Right ventricle myocardium superior (tissue), 1 donor: ENCODE measurements around the gene SLC22A5. TPM values are rescaled to one million over a fixed set of nuclear protein-coding genes. Genes with fewer than 3 reads are reported as not detected.

Experiments
- ATAC-seq: fragments of 200-7000 bp; cut with Tn5 transposase; one replicate; pipeline ENCODE4 v1.9.1; 2020; ENCODE audit warnings: mild to moderate bottlenecking; ENCODE audit not compliant: poor library complexity
- DNase-seq: peaks from one replicate; pipeline ENCODE4 v3.0.0-alpha.2; 2020
- intact Hi-C: fragments of 100-400 bp; cut with DNase I; formaldehyde crosslinking; loops from one replicate; pipeline ENCODE4 v1.11.2; 2022
- total RNA-seq: library from RNA; stranded (reverse); fragmentation: NEBNext Ultra II Directional; extraction: Animal tissue kit (Norgen Biotek cat#: 25700); gene quantifications from one replicate; pipeline ENCODE4 v1.2.1, GENCODE V29; 2021
- donor health status: DM: no; HTN: yes; CAD: no; lungs with severe emphysema.

The SLC22A5 gene
- total RNA-seq, 1 donor from 2014 or later, result 22.7 TPM

GRCh38 chr5:132383261-132383660, 13.8 kb downstream of the SLC22A5 start:
- no peak for ATAC-seq
- intact Hi-C loops, result loop anchor here (10.0 kb wide), 1 partner anchor 432 kb away; the partner anchor contains the start of gene SOWAHA
- DNase-seq, result no peak

GRCh38 chr5:132383984-132384383, 14.5 kb downstream of the SLC22A5 start:
- intact Hi-C loops, result loop anchor here (10.0 kb wide), 1 partner anchor 431 kb away; the partner anchor contains the start of gene SOWAHA
- ATAC-seq, result no peak

GRCh38 chr5:132384506-132385050, 15.1 kb downstream of the SLC22A5 start:
- ATAC-seq, result peak; percentile 5
- DNase-seq, result no peak
- intact Hi-C loops, result loop anchor here (10.0 kb wide), 1 partner anchor 430 kb away; the partner anchor contains the start of gene SOWAHA

More at GRCh38 chr5:132383984-132384383, 14.5 kb downstream of the SLC22A5 start:
- DNase-seq, result no peak

DNA sequence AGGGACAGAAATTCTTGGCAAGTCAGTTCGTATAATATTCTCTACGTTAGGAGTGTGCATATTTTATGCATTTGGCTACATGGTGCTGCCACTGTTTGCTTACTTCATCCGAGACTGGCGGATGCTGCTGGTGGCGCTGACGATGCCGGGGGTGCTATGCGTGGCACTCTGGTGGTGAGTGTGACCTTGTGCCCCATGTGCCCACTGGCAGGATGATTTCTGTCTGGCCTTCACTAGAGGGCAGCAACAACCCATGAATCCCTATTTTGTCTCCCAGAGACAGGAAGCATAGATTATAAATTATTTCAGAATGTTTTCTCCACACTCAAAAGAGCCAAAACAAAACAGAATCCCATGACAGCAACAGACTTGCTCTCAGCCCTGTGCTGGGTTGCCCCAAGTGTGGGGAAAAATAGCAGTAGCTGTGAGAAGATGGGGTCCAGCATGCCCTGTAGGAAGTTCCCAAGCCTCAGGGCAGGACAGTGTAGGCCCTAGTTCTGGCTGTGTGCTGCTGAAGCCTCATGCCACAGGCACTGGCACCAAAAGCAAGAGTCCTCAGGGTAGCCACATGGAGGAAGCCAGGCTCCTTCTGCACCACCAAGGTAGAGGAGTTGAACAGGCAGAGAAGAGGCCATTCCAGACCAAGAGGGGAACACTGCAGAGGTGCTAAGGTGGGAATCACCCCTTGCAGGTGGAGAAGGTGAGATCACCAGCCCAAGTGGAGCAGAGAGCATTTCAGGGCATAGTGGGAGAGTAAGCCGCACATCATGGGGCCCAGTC, 16.0 kb downstream of the SLC22A5 start:
- intact Hi-C loops, result loop anchor here (1.0 to 10.0 kb wide), 2 partner anchors 113 to 429 kb away; partner anchors contain the start of gene SOWAHA
- ATAC-seq (peak; percentile 68), DNase-seq (no peak)

DNA sequence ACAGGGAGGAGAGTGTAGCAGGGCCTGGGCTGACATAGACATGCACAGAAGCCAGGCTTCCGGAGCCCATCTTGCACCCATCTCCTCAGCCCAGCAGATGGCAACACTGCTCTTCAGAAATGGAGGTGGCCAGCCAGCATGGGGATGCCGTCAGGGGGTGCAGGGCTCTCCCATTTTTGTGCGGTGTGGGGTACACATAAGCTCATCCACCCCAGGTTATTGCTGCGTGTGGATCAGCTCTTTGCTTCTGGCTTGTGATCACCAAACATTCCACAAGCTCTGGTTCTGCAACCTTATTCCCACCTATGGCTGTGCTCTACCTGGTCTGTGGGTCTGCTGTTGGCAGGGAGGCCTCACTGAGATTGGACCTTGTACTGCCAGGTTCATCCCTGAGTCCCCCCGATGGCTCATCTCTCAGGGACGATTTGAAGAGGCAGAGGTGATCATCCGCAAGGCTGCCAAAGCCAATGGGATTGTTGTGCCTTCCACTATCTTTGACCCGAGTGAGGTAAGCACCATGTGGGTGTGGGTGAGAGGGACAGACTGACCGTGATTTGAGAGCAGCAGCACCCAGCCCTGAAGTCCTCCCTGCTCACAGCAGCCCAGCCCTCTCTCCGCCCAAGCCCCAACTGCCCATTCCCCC, 17.3 kb downstream of the SLC22A5 start:
- intact Hi-C loops, result loop anchor here (1.0 to 10.0 kb wide), 2 partner anchors 112 to 428 kb away; partner anchors contain the start of gene SOWAHA
- DNase-seq (peak; percentile 84), ATAC-seq (peak; percentile 86)

GRCh38 chr5:132387640-132388117, 18.2 kb downstream of the SLC22A5 start:
- intact Hi-C loops, result loop anchor here (10.0 kb wide), 1 partner anchor 427 kb away; the partner anchor contains the start of gene SOWAHA
- peak; percentile 78 for ATAC-seq

GRCh38 chr5:132388244-132389050, 18.9 kb downstream of the SLC22A5 start:
- no peak for ATAC-seq
- intact Hi-C loops, result loop anchor here (10.0 kb wide), 1 partner anchor 426 kb away; the partner anchor contains the start of gene SOWAHA
- no peak for DNase-seq

More at GRCh38 chr5:132387640-132388117, 18.2 kb downstream of the SLC22A5 start:
- no peak for DNase-seq

DNA sequence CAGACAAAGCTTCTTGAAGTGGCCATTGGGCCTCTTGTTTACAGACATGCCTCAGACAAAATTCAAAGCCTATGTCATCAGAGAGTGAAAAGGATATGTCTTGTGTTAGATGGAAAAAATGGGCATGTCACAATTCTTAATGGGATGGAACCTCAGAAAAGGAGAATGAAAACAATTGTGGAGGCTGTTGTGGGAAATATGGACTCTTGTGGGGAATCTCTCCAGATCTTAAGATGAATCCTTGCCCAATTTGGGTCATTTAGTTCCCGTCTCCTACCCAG, 19.5 kb downstream of the SLC22A5 start:
- intact Hi-C loops, result loop anchor here (10.0 kb wide), 1 partner anchor 426 kb away; the partner anchor contains the start of gene SOWAHA
- ATAC-seq (no peak), DNase-seq (no peak)

DNA sequence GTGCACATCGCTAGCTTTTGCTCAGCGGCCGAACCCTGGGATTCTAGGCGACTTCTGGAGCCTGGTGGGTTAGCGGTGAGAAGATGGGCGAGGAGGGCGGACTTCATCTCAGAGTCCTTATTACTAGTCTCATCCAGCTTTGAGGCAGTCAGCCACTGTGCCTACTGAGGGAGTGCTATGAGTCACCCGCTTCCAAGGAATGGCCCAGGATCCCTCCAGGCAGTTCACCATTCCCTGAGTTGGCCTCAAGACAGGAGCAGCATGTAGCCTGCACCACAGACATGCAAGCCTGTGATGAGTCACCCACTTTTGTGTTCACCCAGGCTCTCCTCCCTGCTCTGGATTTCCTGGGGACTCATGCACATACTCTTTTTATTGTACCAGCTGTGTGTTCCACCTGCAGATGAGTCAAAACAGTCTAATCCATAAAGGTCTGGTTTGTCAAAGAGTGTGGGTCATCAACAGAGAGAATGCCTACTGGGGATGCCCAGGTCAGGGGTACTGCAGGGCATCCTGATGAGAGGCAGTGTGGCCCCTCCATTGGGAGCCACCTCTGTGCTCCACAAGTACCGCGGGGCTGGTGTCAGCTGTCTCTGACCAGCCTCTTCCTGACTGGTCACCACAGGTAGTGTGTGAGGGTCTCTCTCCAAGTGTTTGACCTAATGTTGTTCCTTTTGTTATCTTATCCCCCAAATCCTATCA, 20.2 kb downstream of the SLC22A5 start:
- intact Hi-C loops, result loop anchor here (10.0 kb wide), 1 partner anchor 425 kb away; the partner anchor contains the start of gene SOWAHA
- ATAC-seq (no peak), DNase-seq (no peak)

GRCh38 chr5:132391247-132391646, 21.7 kb downstream of the SLC22A5 start:
- intact Hi-C loops, result no loop called here
- no peak for DNase-seq

DNA sequence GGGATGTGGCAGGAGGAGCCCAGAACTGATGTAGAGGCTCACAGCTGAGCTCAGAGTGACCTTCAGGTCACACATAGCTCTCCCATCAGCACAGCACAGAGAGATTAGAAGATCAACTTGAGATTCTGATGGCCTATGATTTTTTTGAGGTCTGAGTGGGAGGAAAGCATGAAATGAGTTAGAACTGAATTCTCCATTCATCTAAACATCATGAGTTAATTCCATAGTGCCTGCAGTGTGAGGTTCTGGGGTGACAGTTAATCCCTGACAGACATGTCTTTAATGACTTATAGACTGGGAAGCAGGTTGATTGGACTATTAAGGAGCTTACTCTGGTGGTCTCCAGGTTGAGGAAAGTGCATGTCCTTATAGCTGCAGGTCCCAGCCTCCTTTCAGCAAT, 22.4 kb downstream of the SLC22A5 start:
- no peak for DNase-seq
- intact Hi-C loops, result no loop called here
- no peak for ATAC-seq

More at GRCh38 chr5:132391247-132391646, 21.7 kb downstream of the SLC22A5 start:
- ATAC-seq, result no peak

DNA sequence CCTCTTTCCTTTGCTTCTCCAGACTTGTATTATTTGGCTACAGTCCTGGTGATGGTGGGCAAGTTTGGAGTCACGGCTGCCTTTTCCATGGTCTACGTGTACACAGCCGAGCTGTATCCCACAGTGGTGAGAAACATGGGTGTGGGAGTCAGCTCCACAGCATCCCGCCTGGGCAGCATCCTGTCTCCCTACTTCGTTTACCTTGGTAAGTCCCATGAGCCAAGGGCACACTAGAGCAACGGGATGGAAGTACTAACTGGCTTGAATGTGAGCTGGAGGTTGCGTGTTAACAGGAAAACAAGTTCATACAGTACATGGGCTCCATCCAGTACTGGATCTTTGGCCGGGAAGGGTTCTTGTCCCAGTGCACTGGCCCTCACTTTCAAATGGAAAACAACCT, 22.9 kb downstream of the SLC22A5 start:
- DNase-seq (no peak), ATAC-seq (no peak)

GRCh38 chr5:132392978-132393825, 23.7 kb downstream of the SLC22A5 start:
- intact Hi-C loops, result no loop called here
- DNase-seq (no peak), ATAC-seq (no peak)

More for the DNA sequence above, 22.9 kb downstream of the SLC22A5 start:
- intact Hi-C loops, result no loop called here

- intact Hi-C loops, result no loop called here
- DNase-seq, result no peak
- no peak for ATAC-seq
Observed at GRCh38 chr5:132394667-132395259, 25.3 kb downstream of the SLC22A5 start.

DNA sequence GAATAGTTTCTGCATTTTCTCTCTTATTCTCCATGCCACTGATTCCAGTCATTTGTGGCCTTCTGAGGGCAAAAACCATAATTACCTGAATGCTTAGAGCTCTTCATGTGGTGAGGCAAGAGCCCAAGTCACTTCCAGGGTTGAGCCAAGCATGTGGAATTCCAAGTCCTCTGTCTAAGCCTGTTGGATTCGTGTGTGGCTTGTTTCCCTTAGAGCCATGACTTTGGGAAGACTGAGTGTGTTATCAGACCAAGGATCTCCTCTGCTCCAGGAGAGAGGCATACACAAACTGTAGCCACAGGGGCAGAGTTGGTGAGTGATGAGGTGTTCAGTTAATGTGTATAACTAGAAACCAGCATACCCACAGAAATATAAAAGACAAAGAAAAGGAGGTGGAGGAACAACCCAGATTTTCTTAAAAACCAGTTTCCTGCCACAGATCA, 27.1 kb downstream of the SLC22A5 start:
- no peak for ATAC-seq
- no peak for DNase-seq
- intact Hi-C loops, result no loop called here

GRCh38 chr5:132397224-132397623, 27.7 kb downstream of the SLC22A5 start:
- ATAC-seq, result no peak
- DNase-seq, result no peak
- intact Hi-C loops, result no loop called here
